ENCODE measurements around the gene HSPA4L. TPM values are rescaled to one million over a fixed set of nuclear protein-coding genes. Genes with fewer than 3 reads are reported as not detected.

Gene HSPA4L
- total RNA-seq, 2 experiments from 2014 or later = 4.1 to 4.6 TPM

DNA sequence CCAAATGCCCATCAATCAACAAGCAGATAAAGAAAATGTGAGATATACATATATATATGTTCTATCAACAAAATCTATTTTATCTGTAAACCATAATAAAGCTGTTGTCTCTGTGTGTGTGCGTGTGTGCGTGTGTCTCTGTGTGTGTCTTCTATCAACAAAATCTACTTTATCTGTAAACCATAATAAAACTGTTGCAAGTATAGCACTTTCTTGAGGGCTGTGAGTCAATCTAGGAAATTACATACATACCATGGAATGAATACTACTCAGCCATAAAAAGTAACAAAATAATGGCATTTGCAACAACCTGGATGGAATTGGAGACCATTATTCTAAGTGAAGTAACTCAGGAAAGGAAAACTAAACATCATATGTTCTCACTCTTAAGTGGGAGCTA lies 86.1 kb downstream of the HSPA4L start:
- CTCF ChIA-PET = no interaction called here
- intact Hi-C loops (cut with micrococcal nuclease) = no loop called here
- POLR2A ChIA-PET = no interaction called here

DNA sequence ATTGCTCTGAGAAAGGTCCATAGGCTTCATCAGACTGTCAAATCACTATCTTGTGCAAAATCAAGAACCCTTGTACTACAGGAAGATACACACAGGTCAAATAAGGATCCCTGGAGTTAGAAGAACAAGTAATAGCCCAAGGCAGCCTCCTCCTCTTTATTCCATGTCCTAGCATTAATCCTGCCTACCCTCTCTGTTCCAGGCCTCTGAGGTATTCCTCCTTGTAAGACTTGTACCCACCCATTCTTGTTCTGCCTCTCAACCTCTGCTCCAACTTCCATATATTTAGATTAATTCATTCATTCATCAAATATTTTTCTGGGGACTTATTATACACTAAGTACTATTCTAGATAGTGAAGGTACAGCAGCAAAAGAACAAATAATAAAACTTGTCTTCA lies 88.2 kb downstream of the HSPA4L start:
- Mint-ChIP-seq H3K27ac (no peak overlapping the region), H3K4me1 (ENCODE audit: low read depth) (peaks cover 5% of the 10 kb centered on the region), H3K36me3 (ENCODE audit: low read depth) (peaks cover 7% of the 10 kb centered on the region), H3K9me3 (no peaks in the 10 kb centered on the region), H3K27me3 (no peaks in the 10 kb centered on the region), H3K4me3 (no peak overlapping the region)
- ChIA-PET CTCF (no interaction called here), POLR2A (no interaction called here)
- TF ChIP-seq CTCF (IDR thresholded peaks at IDR 0.05) = no peak
- intact Hi-C loops (cut with micrococcal nuclease) = no loop called here
- no peak for DNase-seq
- ATAC-seq = no peak

More for the DNA sequence above, 86.1 kb downstream of the HSPA4L start:
- DNase-seq (no peak), ATAC-seq (no peak)
- no peak for TF ChIP-seq CTCF (IDR thresholded peaks at IDR 0.05)
- Mint-ChIP-seq H3K27ac (no peak overlapping the region), H3K36me3 (ENCODE audit: low read depth) (peaks cover 5% of the 10 kb centered on the region), H3K4me1 (ENCODE audit: low read depth) (peaks cover 5% of the 10 kb centered on the region), H3K27me3 (no peaks in the 10 kb centered on the region), H3K4me3 (no peak overlapping the region), H3K9me3 (no peaks in the 10 kb centered on the region)

DNA sequence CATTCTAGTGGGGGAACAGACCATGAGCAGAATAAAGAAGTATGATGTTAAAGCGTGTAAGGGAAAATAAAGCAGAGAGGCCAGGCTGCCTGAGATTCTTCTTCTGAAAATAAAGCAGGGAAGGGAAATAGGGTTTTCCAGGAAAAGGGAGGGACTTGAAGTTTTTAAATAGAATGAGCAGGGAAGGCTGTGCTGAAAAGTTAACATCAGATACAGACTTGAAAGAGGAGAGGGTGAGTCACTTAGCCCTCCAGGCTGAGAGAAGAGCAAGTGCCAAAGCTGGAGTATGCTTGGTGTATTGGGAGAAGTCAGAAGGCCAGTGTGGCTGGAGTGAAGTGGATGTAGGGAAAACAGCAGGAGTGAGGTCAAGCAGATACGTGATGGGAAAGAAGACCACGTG lies 88.6 kb downstream of the HSPA4L start:
- no peaks in the 10 kb centered on the region for H3K27me3 Mint-ChIP-seq
- no peak for TF ChIP-seq CTCF (IDR thresholded peaks at IDR 0.05)
- no peak for DNase-seq
- H3K4me1 Mint-ChIP-seq (ENCODE audit: low read depth) = peaks cover 5% of the 10 kb centered on the region
- no peaks in the 10 kb centered on the region for H3K9me3 Mint-ChIP-seq
- ChIA-PET POLR2A (no interaction called here), CTCF (no interaction called here)
- no peak for ATAC-seq
- peaks cover 11% of the 10 kb centered on the region for H3K36me3 Mint-ChIP-seq (ENCODE audit: low read depth)
- intact Hi-C loops (cut with micrococcal nuclease) = no loop called here
- no peak overlapping the region for H3K27ac Mint-ChIP-seq
- no peak overlapping the region for H3K4me3 Mint-ChIP-seq

DNA sequence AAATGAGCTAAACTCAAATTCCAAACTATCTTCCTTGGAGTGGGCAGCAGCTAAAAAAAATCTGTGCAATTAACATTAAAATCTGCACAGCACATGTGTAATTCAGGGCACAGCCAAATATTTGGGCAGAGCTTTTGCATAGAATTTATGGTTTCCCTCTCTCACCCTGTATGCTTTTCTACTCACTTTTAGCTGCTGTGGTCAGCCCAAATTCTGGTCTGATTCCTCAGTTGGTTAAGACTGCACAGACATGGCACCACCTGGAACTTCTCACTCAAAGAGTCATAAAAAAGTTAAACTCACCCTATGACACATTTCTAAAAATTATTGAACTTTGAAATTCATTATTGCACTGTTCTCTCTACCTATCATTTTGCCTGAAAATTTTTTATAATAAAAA lies 93.7 kb downstream of the HSPA4L start:
- Mint-ChIP-seq H3K9me3 (no peaks in the 10 kb centered on the region), H3K4me3 (no peak overlapping the region), H3K27ac (no peak overlapping the region), H3K36me3 (ENCODE audit: low read depth) (peaks cover 13% of the 10 kb centered on the region), H3K27me3 (no peaks in the 10 kb centered on the region), H3K4me1 (ENCODE audit: low read depth) (peaks cover 9% of the 10 kb centered on the region)
- no peak for ATAC-seq
- DNase-seq = no peak
- CTCF ChIA-PET = interaction anchor here (0.7 kb wide), 1 partner anchor 60 kb away, joined by 3 read pairs; no protein-coding TSS in a partner anchor
- TF ChIP-seq CTCF (IDR thresholded peaks at IDR 0.05) = no peak
- POLR2A ChIA-PET = no interaction called here
- intact Hi-C loops (cut with micrococcal nuclease) = no loop called here

DNA sequence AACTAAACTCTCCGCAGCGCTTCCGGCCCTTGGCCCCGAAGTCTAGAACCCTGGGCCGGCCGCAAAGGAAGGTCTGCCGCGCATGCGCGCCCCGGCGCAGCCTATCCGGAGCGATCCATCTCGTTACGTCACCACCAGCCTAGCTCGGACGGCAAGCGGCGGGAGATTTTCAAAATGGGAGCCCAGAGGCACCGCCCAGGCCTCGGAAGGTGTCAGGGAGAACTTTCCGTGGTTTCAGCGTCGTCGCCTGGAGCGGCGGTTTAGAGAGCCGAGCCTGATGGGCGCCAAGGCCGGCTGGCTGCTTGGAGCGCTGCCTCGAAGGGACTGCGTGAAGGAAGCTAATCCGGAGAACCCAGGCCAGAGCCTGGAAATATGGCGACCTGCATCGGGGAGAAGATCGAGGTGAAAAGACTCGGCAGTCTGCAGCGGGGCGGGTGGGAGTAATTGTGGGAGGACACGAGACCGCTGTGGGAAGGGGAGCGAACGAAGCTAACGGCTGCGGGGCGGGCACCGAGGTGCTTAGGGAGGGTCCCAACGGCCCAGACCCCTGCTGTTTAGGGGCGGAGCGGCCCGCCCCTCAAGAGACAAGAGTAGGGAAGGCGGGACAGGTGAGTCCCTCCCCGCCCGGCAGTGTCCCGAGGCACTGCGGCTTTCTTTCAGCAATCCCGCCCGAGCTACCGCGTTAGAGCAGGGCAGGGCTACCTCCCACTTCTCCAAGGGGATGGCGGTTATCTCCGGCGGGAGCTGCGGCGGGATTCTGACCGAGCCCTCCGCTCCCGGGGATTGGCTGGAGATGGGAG lies 98.8 kb downstream of the HSPA4L start, which contains the start of gene PLK4:
Gene PLK4, plus strand, starts transcription at position 131 of the 800 bp plus-strand sequence. Its CDS starts 242 bp downstream, at position 373.
- Mint-ChIP-seq H3K27me3 (no peaks in the 10 kb centered on the region), H3K9me3 (no peaks in the 10 kb centered on the region), H3K4me3 (peak within 1 kb of the TSS; percentile 98), H3K27ac (peak within 1 kb of the TSS; percentile 98), H3K4me1 (ENCODE audit: low read depth) (peaks cover 11% of the 10 kb centered on the region), H3K36me3 (ENCODE audit: low read depth) (peaks cover 32% of the 10 kb centered on the region)
- intact Hi-C loops (cut with micrococcal nuclease) = loop anchor here (2.0 to 5.0 kb wide), 2 partner anchors 84 to 99 kb away; partner anchors contain the start of genes ABHD18, HSPA4L and MFSD8
- no peak for TF ChIP-seq CTCF (IDR thresholded peaks at IDR 0.05)
- ChIA-PET CTCF (interaction anchor here (1.1 kb wide), 1 partner anchor 19 kb away, joined by 3 read pairs; no protein-coding TSS in a partner anchor), POLR2A (interaction anchor here (0.6 to 3.0 kb wide), 9 partner anchors 10 to 180 kb away, joined by 3 to 17 read pairs (median 4); partner anchors contain the start of genes ABHD18, LARP1B and MFSD8)
- DNase-seq (peak; percentile 97), ATAC-seq (peak; percentile 96)
